GM19193 (cell line): ENCODE measurements around the gene FEN1.

ENCODE experiments used
- POLR2A ChIP-seq: IDR thresholded peaks from 4 replicates; pipeline ENCODE4 v1.6.1; 2011; ENCODE audit not compliant: insufficient read depth, insufficient read length; ENCODE audit errors: extremely low read depth

FEN1 gene

GRCh38 chr11:61752925-61753521, 39.7 kb upstream of the FEN1 start:
- no peak for TF ChIP-seq POLR2A

GRCh38 chr11:61753672-61754071, 39.0 kb upstream of the FEN1 start:
- TF ChIP-seq POLR2A, result no peak

DNA sequence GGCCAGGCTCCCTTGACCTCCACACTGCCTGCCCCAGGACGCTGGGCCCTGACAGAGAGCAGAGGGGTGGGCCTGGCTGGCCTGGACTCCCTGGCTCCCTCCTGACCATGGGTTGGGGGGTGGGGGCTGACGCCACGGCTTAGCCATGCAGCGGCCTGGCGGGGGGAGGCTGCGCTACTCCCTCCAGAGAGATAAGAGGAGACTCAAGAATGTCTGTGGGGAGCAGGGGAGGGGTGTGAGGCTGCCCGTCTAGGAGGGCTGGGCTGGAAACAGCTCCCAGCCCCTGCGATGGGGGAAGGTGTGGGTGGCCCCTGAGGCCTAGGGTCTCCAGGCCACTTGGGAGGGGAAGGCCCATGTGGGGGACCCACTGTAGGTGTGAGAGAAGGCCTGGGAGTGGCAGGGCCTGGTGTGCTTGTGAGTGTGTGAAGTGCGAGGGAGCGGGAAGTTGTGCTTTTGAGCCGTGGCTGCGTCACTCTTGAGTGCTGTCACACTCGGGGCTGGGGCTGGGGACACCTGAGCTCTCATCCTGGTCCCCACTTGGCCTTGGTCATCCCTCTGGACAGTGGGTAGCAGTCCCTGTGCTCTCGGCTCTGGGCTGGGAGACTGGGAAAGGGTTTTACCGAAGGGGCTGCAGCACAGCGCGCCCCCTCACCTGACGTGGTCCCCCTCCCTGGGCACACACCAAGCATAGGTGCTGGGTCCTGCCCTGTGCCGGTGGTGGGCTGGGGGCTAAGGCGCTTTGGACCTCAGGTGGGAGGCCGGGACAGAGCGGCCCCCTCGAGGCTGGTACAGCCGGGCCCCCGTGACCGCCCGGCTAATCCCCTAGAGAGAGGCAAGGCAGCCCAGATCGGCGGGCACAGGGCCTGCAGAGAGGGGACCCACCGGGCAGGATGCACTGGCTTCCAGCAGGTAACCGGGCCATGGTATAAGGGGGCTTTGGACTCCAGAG, 37.9 kb upstream of the FEN1 start:
- TF ChIP-seq POLR2A, result no peak

DNA sequence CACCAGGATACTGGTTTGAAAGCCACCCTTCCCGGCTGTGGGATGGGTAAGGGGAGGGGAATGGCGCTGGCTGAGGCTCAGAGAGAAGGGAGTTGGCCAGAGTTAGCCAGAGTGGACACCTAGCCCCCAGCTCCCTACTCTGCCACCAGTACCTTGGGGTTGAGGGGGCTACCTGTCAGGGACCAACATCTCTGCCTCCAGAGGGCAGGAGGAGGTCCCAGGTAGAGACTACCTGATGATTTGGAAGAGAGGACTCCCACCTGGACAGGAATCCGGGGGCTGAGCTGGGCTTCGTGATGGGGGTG, 36.6 kb upstream of the FEN1 start:
- TF ChIP-seq POLR2A, result no peak

- peak; percentile 59 for TF ChIP-seq POLR2A
Measured at GRCh38 chr11:61756452-61757212, 36.1 kb upstream of the FEN1 start.

DNA sequence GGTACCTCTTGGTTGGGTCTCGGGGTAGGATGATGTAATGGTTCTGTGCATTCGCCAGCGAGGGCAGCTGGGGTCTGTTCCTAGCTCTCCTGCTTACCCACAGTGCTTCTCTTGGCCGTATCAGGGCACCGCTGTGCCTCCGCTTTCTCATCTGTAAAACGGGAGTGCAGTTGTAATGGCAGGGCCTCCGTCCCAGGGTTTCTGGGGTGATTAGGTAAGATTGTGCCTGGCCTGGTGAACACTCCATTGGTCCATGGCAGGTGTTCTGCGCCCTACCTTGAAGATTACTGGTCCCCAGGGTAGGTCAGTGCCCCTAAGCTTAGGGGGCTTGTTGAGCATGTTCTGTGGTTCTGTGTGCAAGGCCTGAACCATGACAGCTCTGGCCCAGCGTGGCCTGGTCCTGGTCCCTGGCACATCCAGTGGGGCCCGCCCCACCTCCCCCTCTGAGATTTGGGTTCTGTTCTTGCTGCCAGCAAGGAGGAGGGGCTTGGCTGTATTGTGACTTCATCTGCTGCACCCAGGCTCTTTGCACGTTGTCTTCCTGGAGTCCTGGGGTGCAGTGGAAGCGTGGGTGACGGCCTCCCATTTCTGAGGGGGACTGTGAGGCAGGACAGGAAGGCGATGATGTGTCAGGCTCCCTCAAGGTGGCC, 35.4 kb upstream of the FEN1 start:
- no peak for TF ChIP-seq POLR2A

GRCh38 chr11:61760946-61761345, 31.8 kb upstream of the FEN1 start:
- TF ChIP-seq POLR2A, result no peak

DNA sequence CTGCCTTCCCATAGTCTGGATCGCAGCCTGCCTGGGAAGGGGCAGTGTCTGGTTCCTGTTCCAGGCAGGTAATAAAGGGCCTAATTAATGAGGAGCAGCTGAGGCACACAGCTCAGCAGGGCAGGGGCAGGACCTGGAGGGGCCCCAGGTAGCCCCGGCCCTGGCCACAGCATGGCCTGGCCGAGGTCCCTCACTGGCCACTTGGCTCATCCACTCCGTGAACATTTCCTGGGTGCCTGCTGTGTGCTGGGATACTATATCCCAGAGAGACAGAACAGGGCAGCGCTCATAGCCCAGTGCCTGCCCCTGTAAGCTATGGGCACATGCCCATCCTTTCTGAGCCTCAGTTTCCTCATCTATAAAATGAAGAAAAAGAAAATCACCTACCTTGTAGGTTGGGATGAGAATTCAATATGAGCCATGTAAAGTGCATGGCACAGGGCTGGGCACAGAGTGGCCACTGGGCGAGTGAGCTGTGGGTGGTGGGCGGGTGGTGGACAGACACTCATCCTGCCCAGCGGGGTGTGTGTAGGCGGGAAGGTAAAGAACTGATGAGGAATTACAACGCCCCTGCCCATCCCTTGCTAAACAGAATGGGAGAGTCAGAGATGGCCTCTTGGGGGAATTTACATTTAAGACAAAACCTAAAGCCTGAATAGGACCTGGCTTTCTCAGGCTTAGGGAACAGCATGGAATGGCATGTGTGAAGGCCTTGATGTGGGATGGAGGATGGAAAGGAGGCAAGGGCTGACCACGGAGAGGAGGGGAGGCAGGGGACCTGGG, 31.1 kb upstream of the FEN1 start:
- TF ChIP-seq POLR2A, result no peak

- TF ChIP-seq POLR2A, result no peak
Measured at GRCh38 chr11:61762223-61762615, 30.5 kb upstream of the FEN1 start.

DNA sequence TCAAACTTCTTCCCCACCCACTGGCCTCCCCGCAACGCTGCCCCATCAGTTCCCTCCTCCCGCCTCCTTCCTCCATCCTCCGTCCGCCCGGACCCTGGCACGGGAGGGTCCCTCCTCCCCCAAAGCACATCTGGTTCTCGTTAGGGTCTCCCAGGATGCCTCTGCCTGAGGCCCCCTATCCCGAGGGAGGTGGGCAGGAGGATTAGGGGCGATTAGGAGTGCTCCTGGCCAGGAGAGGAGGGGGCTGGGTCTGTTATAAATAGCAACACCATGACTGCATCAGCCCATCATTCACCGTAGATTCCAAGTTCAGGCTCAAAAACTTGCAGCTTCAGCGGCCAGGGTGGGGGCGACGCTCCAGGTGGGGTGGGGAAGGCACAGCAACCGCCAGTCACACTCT, 29.9 kb upstream of the FEN1 start:
- TF ChIP-seq POLR2A, result no peak

- TF ChIP-seq POLR2A, result no peak
Measured at GRCh38 chr11:61763930-61764605, 28.6 kb upstream of the FEN1 start.

DNA sequence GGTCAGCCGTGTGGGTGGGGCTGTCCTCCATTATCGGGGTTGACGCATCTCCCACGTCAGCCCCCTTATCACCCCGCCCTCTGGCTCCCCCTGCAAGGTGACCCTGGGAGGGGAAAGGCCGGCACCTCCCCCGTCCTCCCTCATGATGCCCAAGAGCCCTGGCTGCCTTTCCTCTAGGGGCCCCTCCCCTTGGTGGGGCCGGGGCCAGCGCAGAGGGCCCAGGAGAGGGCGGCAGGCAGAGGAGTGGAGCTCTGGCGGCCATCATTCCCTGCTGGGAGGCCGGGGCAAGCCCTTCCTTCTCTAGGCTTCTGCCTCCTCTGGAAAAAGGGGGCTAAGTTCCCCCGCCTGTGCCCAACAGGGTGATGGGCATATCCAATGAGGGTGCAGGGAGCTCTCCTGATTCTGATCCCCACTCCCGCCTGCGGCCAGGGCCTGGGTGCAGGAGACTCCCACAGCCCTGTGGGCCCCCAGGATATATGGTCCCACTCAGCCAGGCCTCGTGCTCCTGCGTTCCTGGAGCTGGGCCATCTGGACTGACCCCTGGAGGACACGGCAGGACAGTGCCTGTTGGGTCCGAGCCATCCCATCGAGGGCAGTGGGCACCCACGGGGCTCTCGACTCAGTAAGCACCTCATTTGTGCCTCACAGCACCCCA, 28.0 kb upstream of the FEN1 start:
- no peak for TF ChIP-seq POLR2A

- TF ChIP-seq POLR2A, result no peak
Measured at GRCh38 chr11:61765550-61766253, 27.0 kb upstream of the FEN1 start.
